ENCODE measurements around the gene MRPL40.

DNA sequence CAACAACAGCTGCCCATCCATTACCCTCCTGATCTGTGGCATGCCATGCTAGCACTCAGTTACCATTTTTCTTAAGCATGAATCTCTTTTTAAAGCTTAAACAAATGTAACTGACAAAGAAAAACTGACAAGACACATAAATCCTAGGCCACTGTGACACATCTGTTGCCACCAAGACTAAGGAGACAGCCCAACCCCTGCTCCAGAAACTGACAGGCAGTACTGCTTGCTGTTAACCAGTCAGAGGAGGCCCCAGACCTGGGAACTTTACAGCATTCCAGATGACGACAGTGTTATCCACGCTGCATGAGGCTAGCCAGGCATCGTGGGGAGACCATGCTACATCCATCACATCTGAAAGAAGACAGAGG lies 34.6 kb upstream of the MRPL40 start:
- no peak for TF ChIP-seq POLR2AphosphoS5 (IDR thresholded peaks at IDR 0.05; ENCODE audit: low read depth, low read length)
- TF ChIP-seq EZH2 (conservative IDR thresholded peaks at IDR 0.05; ENCODE audit: low read depth, low read length): no peak
- no peak for TF ChIP-seq SRSF9 (IDR thresholded peaks at IDR 0.05; ENCODE audit: borderline replicate concordance, insufficient read depth, low read depth, low read length, poor library complexity, severe bottlenecking)
- TF ChIP-seq ZNF274 (CRISPR knock-in tag; IDR thresholded peaks at IDR 0.05): no peak
- TF ChIP-seq POLR2A (IDR thresholded peaks at IDR 0.05; ENCODE audit: insufficient read depth in 1 of 2, low read depth in 2 of 2, low read length in 2 of 2): no peak
- no peak for TF ChIP-seq ARNTL (CRISPR knock-in tag; IDR thresholded peaks at IDR 0.05)
- TF ChIP-seq NCOA1 (CRISPR knock-in tag; IDR thresholded peaks at IDR 0.05): no peak
- no peak for TF ChIP-seq CCAR2 (optimal IDR thresholded peaks at IDR 0.05; ENCODE audit: low read depth, low read length)
- TF ChIP-seq, protein P1, sequence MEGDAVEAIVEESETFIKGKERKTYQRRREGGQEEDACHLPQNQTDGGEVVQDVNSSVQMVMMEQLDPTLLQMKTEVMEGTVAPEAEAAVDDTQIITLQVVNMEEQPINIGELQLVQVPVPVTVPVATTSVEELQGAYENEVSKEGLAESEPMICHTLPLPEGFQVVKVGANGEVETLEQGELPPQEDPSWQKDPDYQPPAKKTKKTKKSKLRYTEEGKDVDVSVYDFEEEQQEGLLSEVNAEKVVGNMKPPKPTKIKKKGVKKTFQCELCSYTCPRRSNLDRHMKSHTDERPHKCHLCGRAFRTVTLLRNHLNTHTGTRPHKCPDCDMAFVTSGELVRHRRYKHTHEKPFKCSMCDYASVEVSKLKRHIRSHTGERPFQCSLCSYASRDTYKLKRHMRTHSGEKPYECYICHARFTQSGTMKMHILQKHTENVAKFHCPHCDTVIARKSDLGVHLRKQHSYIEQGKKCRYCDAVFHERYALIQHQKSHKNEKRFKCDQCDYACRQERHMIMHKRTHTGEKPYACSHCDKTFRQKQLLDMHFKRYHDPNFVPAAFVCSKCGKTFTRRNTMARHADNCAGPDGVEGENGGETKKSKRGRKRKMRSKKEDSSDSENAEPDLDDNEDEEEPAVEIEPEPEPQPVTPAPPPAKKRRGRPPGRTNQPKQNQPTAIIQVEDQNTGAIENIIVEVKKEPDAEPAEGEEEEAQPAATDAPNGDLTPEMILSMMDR (CRISPR knock-in tag; IDR thresholded peaks at IDR 0.05): no peak
